AG09319 (cell line): ENCODE results near the gene HDAC9.
A peak's percentile ranks its signal among the peaks of the same experiment; 100 is the strongest.
"Not testable (repeated sequence)": the region's sequence is repeated elsewhere in the genome, so short reads cannot be mapped to it uniquely, and the experiment has no call there.

ENCODE experiments used
- DNase-seq: peaks from one replicate; pipeline ENCODE4 v3.0.0-alpha.2; 2010; ENCODE audit warnings: low read depth; ENCODE audit errors: extremely low read depth
- TF ChIP-seq, protein P1 (sequence below): IDR thresholded peaks from 2 replicates; pipeline ENCODE4 v1.5.1; 2011; ENCODE audit warnings: low read depth, mild to moderate bottlenecking, inconsistent platforms, low read length, moderate library complexity

Gene HDAC9

DNA sequence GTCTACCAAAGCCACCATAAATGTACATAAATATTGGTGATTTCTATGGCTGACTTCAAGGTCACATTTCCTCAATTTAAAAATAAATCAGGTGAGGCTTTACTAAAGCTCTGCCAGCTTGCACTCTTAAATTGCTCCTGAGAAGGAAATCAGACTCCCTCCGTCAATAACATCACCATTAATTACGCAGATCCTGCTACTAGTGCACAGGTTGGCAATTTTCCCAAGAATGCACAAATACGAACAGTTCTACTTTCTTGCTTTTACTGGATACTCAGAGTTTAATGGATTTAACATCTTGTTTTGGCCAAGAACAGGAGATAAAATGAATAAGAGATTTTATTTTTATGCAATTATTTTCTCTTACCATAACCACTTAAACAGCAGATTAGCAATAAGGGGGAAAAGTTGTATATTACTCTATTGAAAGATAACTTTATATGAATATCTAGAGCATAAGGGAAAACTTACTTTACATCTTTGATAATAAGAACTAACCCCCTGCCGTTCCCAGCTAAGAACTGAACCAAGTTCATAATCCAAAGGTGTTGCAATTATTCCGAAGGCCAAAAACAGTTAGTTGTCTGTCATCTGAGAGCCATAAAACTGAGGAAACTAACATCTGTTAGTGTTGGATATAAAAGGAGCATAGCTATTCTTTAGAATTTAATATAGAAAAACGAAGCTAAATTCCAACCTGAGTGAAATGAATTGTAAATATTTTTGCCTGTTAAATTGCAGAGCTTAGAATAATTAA is 481.3 kb downstream of the HDAC9 start:
- DNase-seq = no peak
- TF ChIP-seq, protein P1, sequence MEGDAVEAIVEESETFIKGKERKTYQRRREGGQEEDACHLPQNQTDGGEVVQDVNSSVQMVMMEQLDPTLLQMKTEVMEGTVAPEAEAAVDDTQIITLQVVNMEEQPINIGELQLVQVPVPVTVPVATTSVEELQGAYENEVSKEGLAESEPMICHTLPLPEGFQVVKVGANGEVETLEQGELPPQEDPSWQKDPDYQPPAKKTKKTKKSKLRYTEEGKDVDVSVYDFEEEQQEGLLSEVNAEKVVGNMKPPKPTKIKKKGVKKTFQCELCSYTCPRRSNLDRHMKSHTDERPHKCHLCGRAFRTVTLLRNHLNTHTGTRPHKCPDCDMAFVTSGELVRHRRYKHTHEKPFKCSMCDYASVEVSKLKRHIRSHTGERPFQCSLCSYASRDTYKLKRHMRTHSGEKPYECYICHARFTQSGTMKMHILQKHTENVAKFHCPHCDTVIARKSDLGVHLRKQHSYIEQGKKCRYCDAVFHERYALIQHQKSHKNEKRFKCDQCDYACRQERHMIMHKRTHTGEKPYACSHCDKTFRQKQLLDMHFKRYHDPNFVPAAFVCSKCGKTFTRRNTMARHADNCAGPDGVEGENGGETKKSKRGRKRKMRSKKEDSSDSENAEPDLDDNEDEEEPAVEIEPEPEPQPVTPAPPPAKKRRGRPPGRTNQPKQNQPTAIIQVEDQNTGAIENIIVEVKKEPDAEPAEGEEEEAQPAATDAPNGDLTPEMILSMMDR = no peak

GRCh38 chr7:18978108-18978495 is 482.6 kb downstream of the HDAC9 start:
- TF ChIP-seq, protein P1 = no peak
- DNase-seq = peak; percentile 60

DNA sequence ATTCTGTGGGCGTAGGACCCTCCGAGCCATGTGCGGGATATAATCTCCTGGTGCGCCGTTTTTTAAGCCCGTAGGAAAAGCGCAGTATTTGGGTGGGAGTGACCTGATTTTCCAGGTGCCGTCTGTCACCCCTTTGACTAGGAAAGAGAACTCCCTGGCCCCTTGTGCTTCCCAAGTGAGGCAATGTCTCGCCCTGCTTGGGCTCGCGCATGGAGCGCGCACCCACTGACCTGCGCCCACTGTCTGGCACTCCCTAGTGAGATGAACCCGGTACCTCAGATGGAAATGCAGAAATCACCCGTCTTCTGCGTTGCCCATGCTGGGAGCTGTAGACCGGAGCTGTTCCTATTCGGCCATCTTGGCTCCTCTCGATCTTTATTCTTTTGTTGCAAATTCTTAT is 495.2 kb downstream of the HDAC9 start:
- DNase-seq = not testable (repeated sequence)

- TF ChIP-seq, protein P1 = no peak
- DNase-seq = no peak
These were observed 498.6 kb downstream of the HDAC9 start for GRCh38 chr7:18993933-18994668.

GRCh38 chr7:18995270-18995671 is 499.7 kb downstream of the HDAC9 start:
- peak; percentile 55 for DNase-seq
- TF ChIP-seq, protein P1 = no peak

- peak; percentile 45 for DNase-seq
- TF ChIP-seq, protein P1 = no peak
These were observed 500.4 kb downstream of the HDAC9 start for GRCh38 chr7:18995811-18996426.

DNA sequence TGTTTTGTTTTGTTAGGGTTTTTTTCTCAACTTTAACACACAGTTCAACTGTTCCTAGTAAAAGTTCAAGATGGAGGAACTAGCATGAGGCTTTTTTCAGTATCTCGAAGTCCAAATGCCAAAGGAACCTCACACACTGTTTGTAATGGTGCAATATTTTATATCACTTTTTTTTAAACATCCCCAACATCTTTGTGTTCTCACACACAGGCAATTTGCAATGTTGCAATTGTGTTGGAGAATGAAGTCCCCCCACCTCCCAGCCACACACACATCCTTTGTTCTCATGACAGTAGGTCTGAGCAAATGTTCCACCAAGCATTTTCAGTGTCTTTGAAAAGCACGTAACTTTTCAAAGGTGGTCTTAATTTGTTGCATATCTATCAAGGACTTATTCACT is 501.0 kb downstream of the HDAC9 start:
- DNase-seq = no peak
- TF ChIP-seq, protein P1 = no peak
